Measurements from ENCODE around the gene PDE8A.

GRCh38 chr15:84992157-84992944 lies 10.7 kb downstream of the PDE8A start:
- TF ChIP-seq CREB1 (CRISPR knock-in tag; IDR thresholded peaks at IDR 0.05; ENCODE audit: low read depth) (no peak), JUNB (IDR thresholded peaks at IDR 0.05; ENCODE audit: unreplicated experiment) (no peak), EZH2 (IDR thresholded peaks at IDR 0.05; ENCODE audit: low read depth, unreplicated experiment) (no peak), CTCF (conservative IDR thresholded peaks at IDR 0.05; ENCODE audit: low read depth in 2 of 2) (no peak), STAT1 (IDR thresholded peaks at IDR 0.05; ENCODE audit: unreplicated experiment) (no peak)
